Small intestine (tissue), 16 donors: ENCODE data around the gene HPS3. TPM values are rescaled to one million over a fixed set of nuclear protein-coding genes. Genes with fewer than 3 reads are reported as not detected.

Source experiments
- DNase-seq, 2 donors: peaks; one replicate each; pipeline versions ENCODE4 v3.0.0 to v3.0.0-alpha.2; 2013
- FAIRE-seq: peaks from 2 replicates; lab custom pipeline; 2012; peaks lifted over from hg19 to GRCh38; lab: Jason Lieb, UNC
- H3K27ac ChIP-seq, 3 donors: one replicate each; pipeline ENCODE4 v1.5.1; 2013; ENCODE audit warnings: low read length in 2 of 3, mild to moderate bottlenecking in 2 of 3, control low read depth in 1 of 3, inconsistent platforms in 1 of 3, low read depth in 1 of 3, moderate library complexity in 1 of 3
- H3K27me3 ChIP-seq, 3 donors: one replicate each; pipeline ENCODE4 v1.6.1; 2013; ENCODE audit warnings: low read length in 3 of 3, inconsistent platforms in 1 of 3; ENCODE audit not compliant: control insufficient read depth in 3 of 3, insufficient read depth in 3 of 3
- H3K36me3 ChIP-seq, 3 donors: one replicate each; pipeline ENCODE4 v1.6.1; 2013; ENCODE audit warnings: low read length in 3 of 3, inconsistent platforms in 1 of 3, low read depth in 1 of 3, mild to moderate bottlenecking in 1 of 3, moderate library complexity in 1 of 3; ENCODE audit not compliant: control insufficient read depth in 3 of 3, insufficient read depth in 2 of 3
- H3K4me1 ChIP-seq, 3 donors: one replicate each; pipeline ENCODE4 v1.6.1; 2013; ENCODE audit warnings: low read length in 2 of 3, inconsistent platforms in 1 of 3, low read depth in 1 of 3, mild to moderate bottlenecking in 1 of 3, moderate library complexity in 1 of 3; ENCODE audit not compliant: control insufficient read depth in 3 of 3, insufficient read depth in 2 of 3
- H3K4me3 ChIP-seq, 3 donors: one replicate each; pipeline ENCODE4 v1.5.1; 2013; ENCODE audit warnings: low read length in 3 of 3, control low read depth in 1 of 3, inconsistent platforms in 1 of 3, low read depth in 1 of 3, mild to moderate bottlenecking in 1 of 3, moderate library complexity in 1 of 3
- H3K9me3 ChIP-seq, 2 donors: one replicate each; pipeline ENCODE4 v1.6.1; 2013; ENCODE audit warnings: low read depth in 1 of 2, low read length in 1 of 2; ENCODE audit not compliant: control insufficient read depth in 2 of 2, insufficient read depth in 1 of 2
- WGBS, 3 donors: extraction: QIAGEN DNeasy Blood & Tissue Kit; methylation state at CpG; one replicate each; pipeline ENCODE4 v1.1.7; 2013; 5-methylcytosine and 5-hydroxymethylcytosine counted together
- long read RNA-seq, 10 donors: transcript quantifications; one replicate each; lab custom pipeline, GENCODE V29; 2026
- polyA plus RNA-seq, 4 donors: library from polyadenylated mRNA; stranded (reverse) in 3 of 4; unstranded in 1 of 4; fragments of 200-250 nt in 3 of 4; fragments of 120-200 nt in 1 of 4; gene quantifications; one replicate each; pipeline versions ENCODE4 v1.2.1 to v1.2.3, GENCODE V29; 2013
- donor health status: healthy with polysubstance abuse.
- donor health status: control.
- donor health status: control.
- donor health status: Bipolar disorder and iron deficiency.
- donor health status: healthy.

The HPS3 gene
- polyA plus RNA-seq = 10 to 100 TPM in 2 of 4 donors, 1 to 10 TPM in 2; 7.3 to 32.0 (median 10.2) TPM
- long read RNA-seq, donor 1 = 0 reads
- long read RNA-seq, donor 2, full-length matches to known transcripts = 3 of 3 reads
- long read RNA-seq, donor 2, partial matches to known transcripts = 0 of 3 reads
- long read RNA-seq, donor 2, other reads (novel, unspliced or antisense) = 0 of 3 reads
- long read RNA-seq, donor 3, partial matches to known transcripts = 6 of 6 reads
- long read RNA-seq, donor 3, other reads (novel, unspliced or antisense) = 0 of 6 reads
- long read RNA-seq, donor 4 = 0 reads
- long read RNA-seq, donor 5 = 0 reads
- long read RNA-seq, donor 6, full-length matches to known transcripts = 6 of 14 reads
- long read RNA-seq, donor 6, partial matches to known transcripts = 8 of 14 reads
- long read RNA-seq, donor 6, other reads (novel, unspliced or antisense) = 0 of 14 reads
- long read RNA-seq, donor 7 = 0 reads
- long read RNA-seq, donor 8 = 0 reads
- long read RNA-seq, donor 9 = 0 reads
- long read RNA-seq, donor 10, full-length matches to known transcripts = 1 of 1 reads
- long read RNA-seq, donor 10, partial matches to known transcripts = 0 of 1 reads
- long read RNA-seq, donor 10, other reads (novel, unspliced or antisense) = 0 of 1 reads

DNA sequence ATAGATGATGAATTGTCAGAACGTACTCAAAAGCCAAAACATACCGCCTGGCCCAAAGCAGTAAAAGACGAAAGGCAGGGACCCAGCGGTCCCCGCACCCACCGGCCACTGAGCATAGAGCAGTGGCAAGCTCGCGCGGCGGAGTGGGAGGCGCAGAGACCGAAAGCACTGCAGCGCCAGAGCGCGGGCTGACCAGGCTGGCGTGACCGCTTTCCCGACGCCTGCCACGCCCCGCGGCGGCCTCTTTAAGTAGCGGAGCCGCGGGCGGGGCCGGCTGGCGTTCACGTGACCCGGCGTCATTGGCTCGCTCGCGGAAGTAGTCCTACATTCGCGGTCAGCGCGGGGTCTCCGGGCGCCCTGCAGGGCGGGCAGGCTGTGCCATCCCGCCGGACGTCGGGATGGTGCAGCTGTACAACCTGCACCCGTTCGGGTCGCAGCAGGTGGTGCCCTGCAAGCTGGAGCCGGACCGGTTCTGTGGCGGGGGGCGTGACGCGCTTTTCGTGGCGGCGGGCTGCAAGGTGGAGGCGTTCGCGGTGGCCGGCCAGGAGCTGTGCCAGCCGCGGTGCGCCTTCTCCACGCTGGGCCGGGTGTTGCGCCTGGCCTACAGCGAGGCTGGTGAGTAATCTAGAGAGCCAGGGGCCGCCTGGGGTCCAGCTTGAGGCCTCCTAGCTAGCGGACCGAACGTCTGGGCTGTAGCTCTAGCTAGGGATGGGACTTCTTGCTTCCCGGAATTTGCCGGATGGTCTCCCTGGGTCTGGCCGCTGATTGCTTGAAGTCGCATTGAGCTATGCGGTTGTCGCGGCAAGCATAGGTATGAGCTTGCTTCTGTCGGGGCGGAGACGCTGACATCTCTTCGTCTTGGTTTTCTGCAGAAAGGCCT lies at the start of gene HPS3:
TSS of gene HPS3 (plus strand) at position 313 of the 880 bp plus-strand sequence. CDS start at position 399, 86 bp downstream.
- no peaks in the 10 kb centered on the region for H3K9me3 ChIP-seq
- H3K4me1 ChIP-seq = peaks cover 5 to 27% (median 9%) of the 10 kb centered on the region in 3 donors
- peak within 1 kb of the TSS; percentile 89 to 95 (median 94) for H3K27ac ChIP-seq
- H3K4me3 ChIP-seq = peak within 1 kb of the TSS; percentile 83 to 87 (median 86)
- FAIRE-seq (no peak), DNase-seq (peak; percentile 93 to 97)
- H3K27me3 ChIP-seq = peaks cover 0 to 3% (median 0%) of the 10 kb centered on the region in 3 donors
- H3K36me3 ChIP-seq = peaks cover 0 to 3% (median 0%) of the 10 kb centered on the region in 3 donors
- WGBS, 3 donors = 0% methylated on average over 72 to 84 of the region's 84 CpGs

GRCh38 chr3:149080011-149080698 lies 49.3 kb upstream of the HPS3 start:
- H3K27me3 ChIP-seq = no peaks in the 10 kb centered on the region
- whole genome bisulfite sequencing, 3 donors = 90 to 95% (median 94%) methylated on average over 3 of the region's 3 CpGs
- DNase-seq = no peak
- H3K27ac ChIP-seq = no peak overlapping the region
- peaks cover 0 to 4% (median 0%) of the 10 kb centered on the region in 3 donors for H3K4me1 ChIP-seq
- H3K36me3 ChIP-seq = peaks cover 0 to 23% (median 2%) of the 10 kb centered on the region in 3 donors
- no peak for FAIRE-seq
- no peak overlapping the region for H3K4me3 ChIP-seq
- no peaks in the 10 kb centered on the region for H3K9me3 ChIP-seq

DNA sequence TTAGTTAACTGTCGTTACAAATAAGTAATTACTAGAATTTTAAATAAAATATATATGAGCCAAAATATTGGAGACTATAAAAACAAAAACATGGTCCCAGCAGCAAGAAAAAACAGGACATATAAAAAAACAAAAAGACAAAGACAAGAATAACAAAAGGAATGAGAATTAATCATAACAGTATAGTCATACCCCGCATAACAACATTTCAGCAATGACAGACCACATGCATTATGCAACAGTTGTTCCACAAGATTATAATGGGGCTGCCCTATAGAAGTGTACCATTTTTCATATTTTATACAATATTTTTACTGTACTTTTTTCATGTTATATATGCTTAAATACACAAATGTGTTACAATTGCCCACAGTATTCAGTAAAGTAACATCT lies 48.7 kb upstream of the HPS3 start:
- WGBS, 3 donors = 67 to 96% (median 92%) methylated on average over 2 of the region's 2 CpGs
- Histone ChIP-seq H3K4me3 (no peak overlapping the region), H3K27me3 (no peaks in the 10 kb centered on the region), H3K9me3 (no peaks in the 10 kb centered on the region), H3K27ac (no peak overlapping the region), H3K36me3 (peaks cover 0 to 21% (median 2%) of the 10 kb centered on the region in 3 donors), H3K4me1 (peaks cover 0 to 4% (median 3%) of the 10 kb centered on the region in 3 donors)
- DNase-seq = no peak
- no peak for FAIRE-seq

- no peak for FAIRE-seq
- no peak for DNase-seq
- 87 to 95% (median 88%) methylated on average over 1 of the region's 1 CpG for WGBS, 3 donors
- Histone ChIP-seq H3K27ac (no peak overlapping the region), H3K4me3 (no peak overlapping the region), H3K9me3 (no peaks in the 10 kb centered on the region), H3K4me1 (peaks cover 0 to 5% (median 4%) of the 10 kb centered on the region in 3 donors), H3K36me3 (peaks cover 0 to 21% (median 2%) of the 10 kb centered on the region in 3 donors), H3K27me3 (no peaks in the 10 kb centered on the region)
Measured at GRCh38 chr3:149081772-149082171, 47.7 kb upstream of the HPS3 start.

DNA sequence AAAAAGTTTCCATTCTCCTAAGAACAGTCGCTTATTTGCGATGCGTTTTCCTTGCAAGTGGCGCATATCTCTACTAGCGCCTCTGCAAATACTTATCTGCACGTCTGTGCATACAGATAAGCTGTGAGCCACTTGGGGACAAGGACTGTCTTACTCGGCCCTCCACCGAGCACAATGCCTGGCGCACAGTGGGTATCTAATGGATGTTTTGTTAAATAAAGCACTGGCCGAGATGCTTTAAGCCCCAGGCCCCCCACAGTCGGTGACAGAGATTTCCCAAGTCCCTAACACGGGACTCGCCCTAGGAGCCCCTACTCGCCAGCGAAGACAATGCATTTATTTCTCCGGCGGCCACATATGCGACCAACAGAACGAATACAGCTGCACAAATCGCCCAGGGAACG lies 43.6 kb upstream of the HPS3 start:
- 0 to 1% (median 0%) methylated on average over 21 of the region's 21 CpGs for WGBS, 3 donors
- no peak for FAIRE-seq

GRCh38 chr3:149086232-149086988 lies 43.0 kb upstream of the HPS3 start, which contains the start of gene HLTF:
Gene HLTF (minus strand): TSS chr3:149086533. CDS start chr3:149086336, 197 bp downstream.
- Histone ChIP-seq H3K27me3 (no peaks in the 10 kb centered on the region), H3K27ac (peak within 1 kb of the TSS in 2 of 3 donors; percentile 54 to 82), H3K4me3 (peak within 1 kb of the TSS; percentile 76 to 84 (median 77)), H3K4me1 (peaks cover 0 to 5% (median 4%) of the 10 kb centered on the region in 3 donors), H3K36me3 (peaks cover 0 to 12% (median 0%) of the 10 kb centered on the region in 3 donors), H3K9me3 (no peaks in the 10 kb centered on the region)
- 8 to 10% (median 8%) methylated on average over 57 of the region's 57 CpGs for WGBS, 3 donors
- FAIRE-seq (no peak), DNase-seq (peak; percentile 93 to 96)

More for the DNA sequence above, 43.6 kb upstream of the HPS3 start:
- peak overlapping the region; percentile 76 to 84 (median 77) for H3K4me3 ChIP-seq
- peak in 1 of 2 donors; percentile 24 for DNase-seq
- H3K4me1 ChIP-seq = peaks cover 0 to 5% (median 4%) of the 10 kb centered on the region in 3 donors
- H3K9me3 ChIP-seq = no peaks in the 10 kb centered on the region
- H3K36me3 ChIP-seq = peaks cover 0 to 12% (median 0%) of the 10 kb centered on the region in 3 donors
- H3K27ac ChIP-seq = peak overlapping the region in 2 of 3 donors; percentile 54 to 82
- H3K27me3 ChIP-seq = no peaks in the 10 kb centered on the region

DNA sequence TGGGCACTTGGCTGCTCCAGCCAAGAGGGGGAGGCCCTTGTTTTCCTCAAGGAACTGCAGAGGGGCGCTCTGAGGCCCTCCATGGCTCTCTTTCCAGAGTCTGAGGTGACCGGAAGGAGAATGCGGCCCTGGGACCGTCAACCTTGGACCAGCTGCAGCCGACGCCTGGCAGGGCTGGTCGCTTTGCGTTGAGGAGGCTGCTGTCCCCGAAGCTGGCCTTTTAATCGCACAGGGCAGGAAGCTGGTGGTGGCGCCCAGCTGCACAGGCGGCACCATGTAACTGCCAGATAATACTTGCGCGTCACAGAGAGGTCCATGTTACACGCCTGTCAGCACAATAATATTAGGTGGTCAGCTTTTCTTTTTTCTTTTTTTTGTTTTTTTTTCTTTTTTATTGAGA lies 42.2 kb upstream of the HPS3 start:
- H3K27ac ChIP-seq = no peak overlapping the region
- DNase-seq (no peak), FAIRE-seq (no peak)
- peaks cover 0 to 5% (median 4%) of the 10 kb centered on the region in 3 donors for H3K4me1 ChIP-seq
- H3K4me3 ChIP-seq = no peak overlapping the region
- H3K9me3 ChIP-seq = no peaks in the 10 kb centered on the region
- WGBS, 3 donors = 96 to 97% (median 97%) methylated on average over 15 of the region's 15 CpGs
- H3K36me3 ChIP-seq = peaks cover 0 to 12% (median 0%) of the 10 kb centered on the region in 3 donors
- H3K27me3 ChIP-seq = no peaks in the 10 kb centered on the region
